Fibroblast of pulmonary artery (primary cell): ENCODE measurements around the gene COL21A1.

Source experiments
- DNase-seq: peaks from one replicate; pipeline ENCODE4 v3.0.0-alpha.2; 2010; ENCODE audit warnings: low read depth
- H3K4me3 ChIP-seq: replicated peaks from 2 replicates; pipeline ENCODE4 v1.5.1; 2011; ENCODE audit warnings: low read depth, mild to moderate bottlenecking, control low read depth, low read length, moderate library complexity
- CTCF ChIP-seq: IDR thresholded peaks from 2 replicates; pipeline ENCODE4 v1.5.1; 2011; ENCODE audit warnings: mild to moderate bottlenecking, control low read depth, low read length, inconsistent platforms; ENCODE audit errors: missing control alignments

Gene COL21A1

GRCh38 chr6:56102216-56102615, 145.2 kb downstream of the COL21A1 start:
- DNase-seq, result no peak
- no peak for TF ChIP-seq CTCF

GRCh38 chr6:56101141-56101553, 146.2 kb downstream of the COL21A1 start:
- DNase-seq, result peak; percentile 97
- no peak for TF ChIP-seq CTCF
- H3K4me3 ChIP-seq, result no peak overlapping the region

More at GRCh38 chr6:56102216-56102615, 145.2 kb downstream of the COL21A1 start:
- no peak overlapping the region for H3K4me3 ChIP-seq

- TF ChIP-seq CTCF, result no peak
- DNase-seq, result peak; percentile 45
- no peak overlapping the region for H3K4me3 ChIP-seq
These were observed 150.3 kb downstream of the COL21A1 start for GRCh38 chr6:56096946-56097621.

GRCh38 chr6:56096541-56096940, 150.8 kb downstream of the COL21A1 start:
- DNase-seq, result no peak
- H3K4me3 ChIP-seq, result no peak overlapping the region
- TF ChIP-seq CTCF, result no peak

GRCh38 chr6:56093776-56094175, 153.6 kb downstream of the COL21A1 start:
- DNase-seq, result no peak
- no peak overlapping the region for H3K4me3 ChIP-seq
- no peak for TF ChIP-seq CTCF

GRCh38 chr6:56091159-56091869, 156.1 kb downstream of the COL21A1 start:
- no peak overlapping the region for H3K4me3 ChIP-seq
- DNase-seq, result peak; percentile 88
- no peak for TF ChIP-seq CTCF

GRCh38 chr6:56088641-56089040, 158.7 kb downstream of the COL21A1 start:
- DNase-seq, result no peak
- no peak overlapping the region for H3K4me3 ChIP-seq
- TF ChIP-seq CTCF, result no peak
